ENCODE measurements around the gene NBEA.
A peak's percentile ranks its signal among the peaks of the same experiment; 100 is the strongest.

The NBEA gene

GRCh38 chr13:34939771-34940170 is 2.3 kb upstream of the NBEA start:
- POLR2A ChIA-PET, result no interaction called here
- Histone ChIP-seq H3K4me3 (ENCODE audit: low read depth, low read length) (no peak overlapping the region), H3K9me3 (ENCODE audit: control insufficient read depth, insufficient read depth, low read depth, low read length) (no peaks in the 10 kb centered on the region), H3K27ac (ENCODE audit: extremely low read depth, low read depth, low read length) (no peak overlapping the region), H3K4me1 (ENCODE audit: control insufficient read depth, insufficient read depth, low read length) (no peaks in the 10 kb centered on the region), H3K36me3 (ENCODE audit: control insufficient read depth in 2 of 2, insufficient read depth in 1 of 2, low read length in 2 of 2) (no peaks in the 10 kb centered on the region)
- no peak for TF ChIP-seq ZNF791 (tag by site-specific recombination; IDR thresholded peaks at IDR 0.05)
- no peak for TF ChIP-seq ZNF544 (tag by site-specific recombination; IDR thresholded peaks at IDR 0.05)
- CTCF ChIA-PET, result no interaction called here

DNA sequence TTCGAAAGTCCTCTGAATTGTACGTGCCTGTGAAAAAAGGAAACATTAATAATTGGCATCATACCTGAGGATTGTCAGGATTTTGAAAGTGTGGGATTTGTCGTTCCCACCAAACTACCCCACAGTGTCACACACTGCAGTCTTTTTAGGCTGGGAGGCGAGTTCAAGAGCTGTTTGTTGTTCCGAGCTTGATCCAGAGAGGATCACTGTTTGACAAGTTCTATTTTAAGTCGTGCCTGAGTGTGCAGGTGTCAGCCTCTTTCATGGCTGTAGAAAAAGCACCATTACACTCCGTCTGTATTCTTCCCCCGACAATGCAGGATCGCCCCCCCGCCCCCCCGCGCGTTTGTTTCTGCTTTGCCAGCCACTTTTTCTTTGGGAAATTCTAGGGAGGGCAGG is 635 bp upstream of the NBEA start:
- ChIA-PET POLR2A (no interaction called here), CTCF (no interaction called here)
- no peaks in the 10 kb centered on the region for H3K36me3 ChIP-seq (ENCODE audit: control insufficient read depth in 2 of 2, insufficient read depth in 1 of 2, low read length in 2 of 2)
- no peaks in the 10 kb centered on the region for H3K9me3 ChIP-seq (ENCODE audit: control insufficient read depth, insufficient read depth, low read depth, low read length)
- TF ChIP-seq ZNF335 (tag by site-specific recombination; conservative IDR thresholded peaks at IDR 0.05), result peak; percentile 47
- TF ChIP-seq ZNF600 (tag by site-specific recombination; IDR thresholded peaks at IDR 0.05), result no peak
- H3K27ac ChIP-seq (ENCODE audit: extremely low read depth, low read depth, low read length), result no peak overlapping the region
- peak overlapping the region; percentile 99 for H3K4me3 ChIP-seq (ENCODE audit: low read depth, low read length)
- no peaks in the 10 kb centered on the region for H3K4me1 ChIP-seq (ENCODE audit: control insufficient read depth, insufficient read depth, low read length)

GRCh38 chr13:34942732-34943435 is 814 bp downstream of the NBEA start:
- Histone ChIP-seq H3K27ac (ENCODE audit: extremely low read depth, low read depth, low read length) (peak overlapping the region; percentile 76; the same call in 1 of the 2 replicates), H3K4me1 (ENCODE audit: control insufficient read depth, insufficient read depth, low read length) (no peaks in the 10 kb centered on the region; the same call in 1 of the 2 replicates), H3K9me3 (ENCODE audit: control insufficient read depth, insufficient read depth, low read depth, low read length) (no peaks in the 10 kb centered on the region), H3K36me3 (ENCODE audit: control insufficient read depth in 2 of 2, insufficient read depth in 1 of 2, low read length in 2 of 2) (no peaks in the 10 kb centered on the region), H3K4me3 (ENCODE audit: low read depth, low read length) (peak overlapping the region; percentile 99)
- ChIA-PET POLR2A (no interaction called here), CTCF (no interaction called here)
- TF ChIP-seq ZNF362 (tag by site-specific recombination; IDR thresholded peaks at IDR 0.05), result no peak
- peak; percentile 96 for TF ChIP-seq GLIS2 (tag by site-specific recombination; IDR thresholded peaks at IDR 0.05)
- TF ChIP-seq ZNF654 (tag by site-specific recombination; IDR thresholded peaks at IDR 0.05; ENCODE audit: low read depth), result no peak
- TF ChIP-seq ZBTB8A (tag by site-specific recombination; IDR thresholded peaks at IDR 0.05), result no peak
- no peak for TF ChIP-seq GLI4 (tag by site-specific recombination; IDR thresholded peaks at IDR 0.05)
- TF ChIP-seq EGR2 (tag by site-specific recombination; IDR thresholded peaks at IDR 0.05; ENCODE audit: low read depth), result 0 out of 2 replicates have a peak, but pooled peaks have one; percentile 13
- TF ChIP-seq, protein P1, sequence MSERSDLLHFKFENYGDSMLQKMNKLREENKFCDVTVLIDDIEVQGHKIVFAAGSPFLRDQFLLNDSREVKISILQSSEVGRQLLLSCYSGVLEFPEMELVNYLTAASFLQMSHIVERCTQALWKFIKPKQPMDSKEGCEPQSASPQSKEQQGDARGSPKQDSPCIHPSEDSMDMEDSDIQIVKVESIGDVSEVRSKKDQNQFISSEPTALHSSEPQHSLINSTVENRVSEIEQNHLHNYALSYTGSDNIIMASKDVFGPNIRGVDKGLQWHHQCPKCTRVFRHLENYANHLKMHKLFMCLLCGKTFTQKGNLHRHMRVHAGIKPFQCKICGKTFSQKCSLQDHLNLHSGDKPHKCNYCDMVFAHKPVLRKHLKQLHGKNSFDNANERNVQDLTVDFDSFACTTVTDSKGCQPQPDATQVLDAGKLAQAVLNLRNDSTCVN (tag by site-specific recombination; optimal IDR thresholded peaks at IDR 0.05), result peak; percentile 89
- no peak for TF ChIP-seq RBAK (tag by site-specific recombination; IDR thresholded peaks at IDR 0.05)
- peak; percentile 40; the same call in 1 of the 2 replicates for TF ChIP-seq SCRT1 (tag by site-specific recombination; IDR thresholded peaks at IDR 0.05; ENCODE audit: borderline replicate concordance)
- TF ChIP-seq, protein P2, sequence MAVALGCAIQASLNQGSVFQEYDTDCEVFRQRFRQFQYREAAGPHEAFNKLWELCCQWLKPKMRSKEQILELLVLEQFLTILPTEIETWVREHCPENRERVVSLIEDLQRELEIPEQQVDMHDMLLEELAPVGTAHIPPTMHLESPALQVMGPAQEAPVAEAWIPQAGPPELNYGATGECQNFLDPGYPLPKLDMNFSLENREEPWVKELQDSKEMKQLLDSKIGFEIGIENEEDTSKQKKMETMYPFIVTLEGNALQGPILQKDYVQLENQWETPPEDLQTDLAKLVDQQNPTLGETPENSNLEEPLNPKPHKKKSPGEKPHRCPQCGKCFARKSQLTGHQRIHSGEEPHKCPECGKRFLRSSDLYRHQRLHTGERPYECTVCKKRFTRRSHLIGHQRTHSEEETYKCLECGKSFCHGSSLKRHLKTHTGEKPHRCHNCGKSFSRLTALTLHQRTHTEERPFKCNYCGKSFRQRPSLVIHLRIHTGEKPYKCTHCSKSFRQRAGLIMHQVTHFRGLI (tag by site-specific recombination; IDR thresholded peaks at IDR 0.05), result 0 out of 2 replicates have a peak, but pooled peaks have one; percentile 10
- TF ChIP-seq ZNF366 (tag by site-specific recombination; conservative IDR thresholded peaks at IDR 0.05), result peak; percentile 21; the same call in 1 of the 2 replicates
- TF ChIP-seq WT1 (tag by site-specific recombination; IDR thresholded peaks at IDR 0.05), result no peak
- TF ChIP-seq HIC1 (tag by site-specific recombination; IDR thresholded peaks at IDR 0.05), result peak; percentile 63; the same call in 1 of the 2 replicates
- peak; percentile 35 for TF ChIP-seq ZFHX2 (tag by site-specific recombination; conservative IDR thresholded peaks at IDR 0.05)
- TF ChIP-seq ZNF2 (tag by site-specific recombination; IDR thresholded peaks at IDR 0.05), result no peak
- 0 out of 2 replicates have a peak, but pooled peaks have one; percentile 39 for TF ChIP-seq KLF16 (tag by site-specific recombination; IDR thresholded peaks at IDR 0.05)
- peak; percentile 50 for TF ChIP-seq ZNF335 (tag by site-specific recombination; conservative IDR thresholded peaks at IDR 0.05)
- TF ChIP-seq ZIC2 (tag by site-specific recombination; IDR thresholded peaks at IDR 0.05), result peak; percentile 87
- TF ChIP-seq ZNF114 (tag by site-specific recombination; IDR thresholded peaks at IDR 0.05), result no peak
- no peak for TF ChIP-seq ZNF292 (tag by site-specific recombination; IDR thresholded peaks at IDR 0.05; ENCODE audit: borderline replicate concordance, low read depth)
- peak; percentile 81 for TF ChIP-seq ZNF501 (tag by site-specific recombination; IDR thresholded peaks at IDR 0.05)
- no peak for TF ChIP-seq ZNF549 (tag by site-specific recombination; IDR thresholded peaks at IDR 0.05)
- TF ChIP-seq ZFP37 (tag by site-specific recombination; IDR thresholded peaks at IDR 0.05), result peak; percentile 56; the same call in 1 of the 2 replicates
